Osteoblast (primary cell): Measurements from ENCODE around the gene CCDC85C. TPM values are rescaled to one million over a fixed set of nuclear protein-coding genes. Genes with fewer than 3 reads are reported as not detected.

Experiments used
- DNase-seq: peaks from one replicate; pipeline ENCODE4 v3.0.0; 2011; ENCODE audit warnings: low spot score, mixed read lengths; ENCODE audit not compliant: insufficient read length; ENCODE audit errors: missing footprints
- H2AFZ ChIP-seq: 2 replicates; pipeline ENCODE4 v1.6.0; 2011; ENCODE audit warnings: mild to moderate bottlenecking, low read length
- H3K27ac ChIP-seq: 2 replicates; pipeline ENCODE4 v1.5.1; 2011; ENCODE audit warnings: mild to moderate bottlenecking, low read depth, low read length, moderate library complexity
- H3K27me3 ChIP-seq: 2 replicates; pipeline ENCODE4 v1.6.0; 2012; ENCODE audit warnings: mild to moderate bottlenecking, control low read depth, inconsistent platforms, low read length, moderate library complexity; ENCODE audit not compliant: insufficient read depth
- H3K36me3 ChIP-seq: 2 replicates; pipeline ENCODE4 v1.5.1; 2011; ENCODE audit warnings: mild to moderate bottlenecking, low read length, control low read depth, moderate library complexity; ENCODE audit not compliant: insufficient read depth
- H3K4me1 ChIP-seq: 2 replicates; pipeline ENCODE4 v1.5.1; 2011; ENCODE audit warnings: mild to moderate bottlenecking, low read length, control low read depth, moderate library complexity; ENCODE audit not compliant: insufficient read depth
- H3K4me2 ChIP-seq: 2 replicates; pipeline ENCODE4 v1.6.0; 2011; ENCODE audit warnings: mild to moderate bottlenecking, low read length; ENCODE audit not compliant: insufficient read depth
- H3K4me3 ChIP-seq: fragments of 200-600 bp; sonication (generic); 3 replicates; pipeline ENCODE4 v1.5.1; 2012; ENCODE audit warnings: mild to moderate bottlenecking, low read length, inconsistent platforms; ENCODE audit not compliant: insufficient read depth
- H3K79me2 ChIP-seq: 2 replicates; pipeline ENCODE4 v1.6.0; 2012; ENCODE audit warnings: mild to moderate bottlenecking, low read length, control low read depth, inconsistent platforms; ENCODE audit not compliant: insufficient read depth
- H3K9me3 ChIP-seq: 2 replicates; pipeline ENCODE4 v1.5.1; 2011; ENCODE audit warnings: low read depth, low read length, control low read depth
- H4K20me1 ChIP-seq: 2 replicates; pipeline ENCODE4 v1.6.0; 2012; ENCODE audit warnings: mild to moderate bottlenecking, low read length, control low read depth; ENCODE audit not compliant: insufficient read depth
- CTCF ChIP-seq: IDR thresholded peaks from 2 replicates; pipeline ENCODE4 v1.5.1; 2011; ENCODE audit warnings: mild to moderate bottlenecking, low read depth, low read length, moderate library complexity; ENCODE audit errors: extremely low read depth
- total RNA-seq: library from RNA; depleted of rRNA; stranded (reverse); fragments of >200 nt; gene quantifications from 2 replicates; pipeline ENCODE4 v1.2.3, GENCODE V29; 2012

CCDC85C gene
- total RNA-seq, 1 donor: 3.6 TPM

GRCh38 chr14:99630202-99630601 is 26.2 kb upstream of the CCDC85C start:
- no peaks in the 10 kb centered on the region for H3K36me3 ChIP-seq
- no peak overlapping the region for H3K27ac ChIP-seq
- TF ChIP-seq CTCF: no peak
- no peak overlapping the region for H3K4me3 ChIP-seq
- no peak overlapping the region for H2AFZ ChIP-seq
- H3K4me1 ChIP-seq: peaks cover 4% of the 10 kb centered on the region
- peak; percentile 17 for DNase-seq
- H3K9me3 ChIP-seq: no peaks in the 10 kb centered on the region
- no peaks in the 10 kb centered on the region for H4K20me1 ChIP-seq
- no peak overlapping the region for H3K4me2 ChIP-seq
- no peaks in the 10 kb centered on the region for H3K79me2 ChIP-seq
- H3K27me3 ChIP-seq: no peaks in the 10 kb centered on the region

- peaks cover 4% of the 10 kb centered on the region for H3K4me1 ChIP-seq
- peak overlapping the region; percentile 65 for H3K4me2 ChIP-seq
- no peaks in the 10 kb centered on the region for H4K20me1 ChIP-seq
- peak; percentile 92 for TF ChIP-seq CTCF
- H3K27ac ChIP-seq: no peak overlapping the region
- no peaks in the 10 kb centered on the region for H3K27me3 ChIP-seq
- no peak overlapping the region for H3K4me3 ChIP-seq
- no peaks in the 10 kb centered on the region for H3K9me3 ChIP-seq
- DNase-seq: peak; percentile 97
- peak overlapping the region; percentile 59 for H2AFZ ChIP-seq
- H3K36me3 ChIP-seq: no peaks in the 10 kb centered on the region
- no peaks in the 10 kb centered on the region for H3K79me2 ChIP-seq
These were observed 25.0 kb upstream of the CCDC85C start for GRCh38 chr14:99628887-99629618.

- Histone ChIP-seq H4K20me1 (no peaks in the 10 kb centered on the region), H3K27ac (no peak overlapping the region), H3K4me3 (no peak overlapping the region), H3K4me1 (peaks cover 17% of the 10 kb centered on the region), H3K79me2 (no peaks in the 10 kb centered on the region), H2AFZ (no peak overlapping the region), H3K36me3 (no peaks in the 10 kb centered on the region), H3K4me2 (no peak overlapping the region), H3K27me3 (no peaks in the 10 kb centered on the region), H3K9me3 (no peaks in the 10 kb centered on the region)
- no peak for TF ChIP-seq CTCF
- DNase-seq: peak; percentile 62
These were observed 23.7 kb upstream of the CCDC85C start for GRCh38 chr14:99627510-99628381.

GRCh38 chr14:99627100-99627499 is 23.1 kb upstream of the CCDC85C start:
- Histone ChIP-seq H3K27ac (no peak overlapping the region), H2AFZ (no peak overlapping the region), H3K4me3 (no peak overlapping the region), H3K4me1 (peaks cover 19% of the 10 kb centered on the region), H3K36me3 (no peaks in the 10 kb centered on the region), H3K9me3 (no peaks in the 10 kb centered on the region), H3K4me2 (no peak overlapping the region), H4K20me1 (no peaks in the 10 kb centered on the region), H3K79me2 (no peaks in the 10 kb centered on the region), H3K27me3 (no peaks in the 10 kb centered on the region)
- no peak for DNase-seq
- TF ChIP-seq CTCF: no peak
